NCI-H345 treated with DMSO at 0.1 percent for 48 hours (cell line): ENCODE results near the gene FCHSD1.

Experiments
- DNase-seq: peaks from one replicate; lab custom pipeline; 2025; ENCODE audit not compliant: unreplicated experiment; lab: John Stamatoyannopoulos, UW

FCHSD1 gene

DNA sequence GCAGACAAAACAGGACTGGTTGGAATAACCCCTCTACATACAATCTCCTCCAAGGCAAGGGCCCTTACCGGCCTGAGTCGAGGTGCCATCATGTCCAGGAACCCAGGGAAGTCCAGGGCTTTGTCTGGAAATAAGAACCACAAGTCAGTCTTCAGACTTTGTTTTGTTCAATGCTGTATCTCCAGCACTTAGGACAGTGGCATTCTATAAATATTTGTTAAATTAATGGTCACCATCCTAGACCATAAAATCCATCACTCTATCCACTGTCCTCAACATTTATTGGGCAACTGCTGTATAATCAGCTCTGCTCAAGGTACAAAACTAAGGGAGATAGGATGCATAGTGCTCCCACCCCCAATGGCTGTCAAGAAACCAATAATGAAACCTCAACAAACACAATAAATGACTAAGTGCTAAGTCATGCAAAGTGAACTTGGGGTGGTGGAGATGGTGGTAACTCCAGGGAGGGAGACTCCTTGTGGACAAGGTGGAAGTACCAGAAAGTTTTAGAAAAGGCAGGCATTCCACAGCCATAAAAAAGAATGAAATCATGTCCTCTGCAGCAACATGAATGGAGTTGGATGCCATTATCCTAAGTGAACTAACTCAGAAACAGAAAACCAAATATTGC lies 9.5 kb downstream of the FCHSD1 start:
- DNase-seq = no peak

GRCh38 chr5:141640698-141641097 lies 10.5 kb downstream of the FCHSD1 start:
- no peak for DNase-seq

DNA sequence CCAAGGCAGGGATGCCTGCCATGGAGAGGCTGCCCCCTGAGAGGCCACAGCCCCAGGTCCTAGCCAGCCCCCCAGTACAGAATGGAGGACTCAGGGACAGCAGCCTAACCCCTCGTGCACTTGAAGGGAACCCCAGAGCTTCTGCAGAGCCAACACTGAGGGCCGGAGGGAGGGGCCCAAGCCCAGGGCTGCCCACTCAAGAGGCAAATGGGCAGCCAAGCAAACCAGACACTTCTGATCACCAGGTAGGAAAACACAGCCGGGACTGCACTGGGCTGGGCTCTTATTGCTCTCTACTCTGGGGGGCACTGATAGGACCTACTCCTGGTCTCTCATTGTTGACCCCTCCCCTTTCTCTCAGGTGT lies 11.2 kb downstream of the FCHSD1 start:
- DNase-seq = no peak

DNA sequence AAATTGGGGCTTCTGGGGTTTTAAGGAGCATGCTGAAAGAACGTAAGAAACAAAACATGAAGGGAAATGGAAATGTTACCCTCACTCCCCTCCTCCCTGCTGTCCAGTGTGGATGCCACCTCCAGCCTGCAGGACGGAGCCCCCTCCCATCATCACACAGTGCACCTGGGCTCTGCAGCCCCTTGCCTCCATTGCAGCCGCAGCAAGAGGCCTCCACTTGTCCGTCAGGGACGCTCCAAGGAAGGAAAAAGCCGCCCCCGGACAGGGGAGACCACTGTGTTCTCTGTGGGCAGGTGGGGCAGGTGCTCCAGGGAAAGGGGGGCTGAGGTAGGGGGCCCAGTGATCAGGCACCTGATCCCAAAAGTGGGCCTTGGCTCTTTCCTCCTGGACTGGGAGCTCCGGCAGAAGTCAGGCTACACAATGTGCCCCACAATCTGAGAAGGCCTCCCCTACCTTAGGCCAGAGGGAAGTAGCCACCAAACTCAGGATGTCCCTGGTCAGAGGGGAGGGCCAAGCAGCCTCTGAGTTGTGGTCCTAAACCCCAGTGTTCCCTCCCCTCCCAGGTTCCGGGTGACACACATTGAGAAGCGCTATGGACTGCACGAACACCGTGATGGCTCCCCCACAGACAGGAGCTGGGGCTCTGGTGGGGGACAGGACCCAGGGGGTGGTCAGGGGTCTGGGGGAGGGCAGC lies 11.7 kb downstream of the FCHSD1 start:
- DNase-seq = no peak

GRCh38 chr5:141638771-141639170 lies 12.4 kb downstream of the FCHSD1 start:
- DNase-seq = no peak

GRCh38 chr5:141637767-141638419 lies 13.3 kb downstream of the FCHSD1 start:
- no peak for DNase-seq

- peak; percentile 36 for DNase-seq
Measured at GRCh38 chr5:141637123-141637766, 14.0 kb downstream of the FCHSD1 start.

DNA sequence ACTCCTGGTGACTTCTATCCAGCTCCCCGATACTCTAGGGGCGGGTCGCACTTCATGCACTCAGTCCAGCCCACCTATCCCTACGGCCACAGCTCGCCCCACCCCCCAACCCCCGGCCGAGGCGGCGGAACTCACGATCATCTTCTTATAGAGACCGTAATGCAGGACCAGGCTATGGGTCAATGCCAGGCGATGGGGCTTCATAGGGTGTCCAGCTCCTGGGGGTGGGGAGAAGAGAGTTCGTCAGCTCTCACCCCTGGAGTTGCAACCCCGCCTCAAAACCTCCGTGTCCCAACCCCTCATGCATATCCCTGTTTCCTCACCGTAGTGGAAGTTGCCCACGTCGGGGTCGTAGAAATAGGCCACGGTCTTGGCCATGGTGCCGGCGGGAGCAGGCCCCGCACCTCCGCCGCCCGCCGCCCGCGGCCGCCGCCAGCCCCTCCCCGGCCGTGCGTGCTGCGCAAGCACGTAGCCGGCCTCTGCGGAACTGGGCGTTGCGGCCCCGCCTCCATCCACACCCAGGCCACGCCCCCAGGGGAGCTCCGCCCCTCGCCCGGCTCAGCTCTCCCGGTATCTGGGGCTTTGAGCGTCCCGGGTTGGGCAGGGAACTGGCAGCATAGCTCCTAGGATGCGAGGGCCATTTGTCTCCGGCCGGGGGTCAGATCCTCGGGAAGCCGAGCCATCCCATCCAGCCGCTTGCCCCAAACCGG lies 14.7 kb downstream of the FCHSD1 start, which contains the start of the genes HDAC3 and RELL2:
TSS of gene HDAC3 (minus strand) at position 437 of the 710 bp plus-strand sequence. CDS start at position 378, 59 bp downstream.
TSS of gene RELL2 (plus strand) at position 585 of the 710 bp plus-strand sequence. CDS start 1,229 bp downstream, outside the sequence.
- peak; percentile 88 for DNase-seq

DNA sequence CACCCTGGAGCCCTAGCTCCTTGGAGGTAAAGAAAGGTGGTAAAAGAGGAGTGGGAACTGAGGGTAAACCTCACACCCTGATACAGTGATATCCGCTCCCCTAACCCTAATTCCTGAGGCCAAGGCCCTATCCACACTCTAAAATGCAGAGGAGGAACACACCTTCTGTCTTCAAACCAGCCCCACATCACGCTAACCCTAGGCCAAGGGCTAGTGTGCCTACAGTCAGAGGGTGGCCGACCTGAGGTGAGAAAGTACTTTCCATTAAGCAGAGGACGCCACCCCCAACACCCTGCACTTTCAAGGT lies 15.2 kb downstream of the FCHSD1 start:
- no peak for DNase-seq

DNA sequence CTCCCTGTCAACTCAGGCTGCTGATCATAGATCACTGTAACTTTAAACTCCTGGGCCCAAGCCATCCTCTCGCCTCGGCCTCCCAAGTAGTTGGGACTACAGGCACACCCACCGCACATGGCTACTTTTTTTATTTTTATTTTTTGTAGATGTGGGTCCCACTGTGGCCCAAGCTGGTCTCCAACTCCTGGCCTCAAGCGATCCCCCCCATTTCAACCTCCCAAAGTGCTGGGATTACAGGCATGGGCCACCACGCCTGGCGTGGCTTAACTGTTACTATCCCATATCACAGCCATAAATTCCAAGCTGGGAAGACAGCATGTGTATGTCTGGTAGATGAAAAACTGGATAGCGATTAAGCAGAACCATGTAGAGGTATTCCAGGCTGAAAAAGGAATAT lies 15.6 kb downstream of the FCHSD1 start:
- no peak for DNase-seq

DNA sequence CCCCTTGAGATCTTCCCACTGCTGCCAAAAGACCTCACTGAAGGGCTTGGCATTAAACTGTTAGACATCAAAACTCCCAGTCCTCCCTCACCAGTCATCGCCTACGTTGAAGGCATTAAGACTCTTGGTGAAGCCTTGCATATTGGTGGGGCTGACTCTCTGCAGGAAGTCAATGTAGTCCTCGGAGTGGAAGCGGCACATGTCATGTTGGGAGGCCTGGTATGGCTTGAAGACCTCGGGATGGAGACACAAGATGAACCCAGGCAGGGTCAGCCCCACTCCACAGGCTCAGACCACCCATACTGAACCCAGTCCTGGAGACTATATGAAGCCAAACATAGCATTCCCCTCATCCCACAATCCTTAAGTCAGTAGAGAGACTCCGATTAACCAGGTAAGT lies 16.5 kb downstream of the FCHSD1 start:
- DNase-seq = no peak

DNA sequence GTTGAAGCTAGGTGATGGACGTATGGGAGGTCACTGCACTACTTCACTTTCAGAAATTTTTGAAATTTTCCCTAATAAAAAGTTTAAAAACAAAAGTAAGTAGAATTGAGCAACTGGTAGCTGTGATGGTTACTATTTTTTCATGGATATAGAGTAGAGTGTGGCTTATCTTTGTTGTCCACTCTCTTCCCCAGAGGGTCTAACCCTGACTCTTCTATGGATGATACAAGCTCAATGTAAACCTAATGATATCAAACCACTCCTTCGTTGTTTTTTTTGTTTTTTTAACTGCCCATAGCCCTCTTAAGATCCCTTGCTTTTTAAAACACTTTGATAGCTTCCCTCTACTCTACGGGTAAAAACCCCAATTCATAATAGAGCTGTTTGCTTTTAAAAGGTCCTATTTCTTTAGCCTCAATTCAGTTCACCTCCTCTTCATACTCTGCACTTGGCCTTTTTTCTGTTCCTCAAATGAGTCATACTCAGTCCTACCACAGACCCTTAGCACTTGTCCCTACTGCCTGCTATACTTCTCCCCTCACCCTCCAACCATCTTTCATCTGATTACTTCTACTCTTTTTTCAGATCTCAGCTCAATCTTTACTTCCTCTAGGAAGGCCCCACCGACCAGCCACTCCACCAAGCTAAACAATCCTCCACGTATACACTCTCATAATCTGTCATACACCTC lies 17.2 kb downstream of the FCHSD1 start:
- DNase-seq = no peak

- DNase-seq = no peak
Measured at GRCh38 chr5:141632650-141633049, 18.6 kb downstream of the FCHSD1 start.

DNA sequence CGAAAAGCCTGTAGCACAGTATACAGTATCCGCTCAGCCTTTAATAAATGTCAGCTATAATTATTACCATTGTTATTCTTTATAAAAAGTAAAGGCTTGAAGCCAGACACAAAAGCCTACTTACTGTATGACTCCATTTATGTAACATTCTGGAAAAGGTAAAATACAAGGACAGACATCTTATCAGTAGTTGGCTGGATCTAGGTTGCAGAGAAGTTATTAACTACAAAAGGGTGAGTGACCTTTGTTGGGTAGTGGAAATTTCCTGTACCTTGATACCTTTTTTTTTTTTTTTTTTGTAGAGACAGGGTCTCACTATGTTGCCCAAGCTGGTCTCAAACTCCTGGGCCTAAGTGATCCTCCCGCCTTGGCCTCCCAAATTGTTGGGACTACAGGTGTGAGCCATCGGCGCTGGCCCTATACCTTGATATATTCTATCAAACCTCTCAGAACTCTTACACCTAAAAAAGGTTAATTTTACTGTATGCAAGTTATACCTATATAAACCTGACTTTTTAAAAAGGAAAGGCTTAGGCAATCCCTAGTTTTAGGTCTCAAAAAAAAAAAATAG lies 20.6 kb downstream of the FCHSD1 start:
- DNase-seq = no peak

- DNase-seq = no peak
Measured at GRCh38 chr5:141628175-141628788, 22.9 kb downstream of the FCHSD1 start.

DNA sequence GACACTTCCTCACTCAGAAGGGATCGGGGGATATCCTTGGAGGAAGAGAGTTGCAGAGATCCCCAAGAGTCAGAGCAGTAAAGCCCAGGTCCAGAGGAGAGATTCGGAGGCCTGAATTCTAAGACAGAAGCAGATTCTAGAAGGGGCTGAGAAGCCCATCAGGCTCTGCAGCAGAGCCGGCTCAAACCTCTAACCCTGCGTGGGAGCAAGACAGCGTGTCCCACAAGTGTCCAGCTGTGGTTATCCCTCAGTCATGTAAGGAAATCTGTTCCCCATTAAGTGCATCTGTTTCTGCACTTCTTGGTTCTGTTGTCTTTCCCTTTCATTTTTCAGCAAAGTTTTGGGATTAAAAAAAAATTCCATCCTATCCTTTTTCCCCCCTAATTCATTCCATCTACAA lies 27.6 kb downstream of the FCHSD1 start:
- DNase-seq = no peak

- DNase-seq = no peak
Measured at GRCh38 chr5:141623186-141623585, 28.0 kb downstream of the FCHSD1 start.

DNA sequence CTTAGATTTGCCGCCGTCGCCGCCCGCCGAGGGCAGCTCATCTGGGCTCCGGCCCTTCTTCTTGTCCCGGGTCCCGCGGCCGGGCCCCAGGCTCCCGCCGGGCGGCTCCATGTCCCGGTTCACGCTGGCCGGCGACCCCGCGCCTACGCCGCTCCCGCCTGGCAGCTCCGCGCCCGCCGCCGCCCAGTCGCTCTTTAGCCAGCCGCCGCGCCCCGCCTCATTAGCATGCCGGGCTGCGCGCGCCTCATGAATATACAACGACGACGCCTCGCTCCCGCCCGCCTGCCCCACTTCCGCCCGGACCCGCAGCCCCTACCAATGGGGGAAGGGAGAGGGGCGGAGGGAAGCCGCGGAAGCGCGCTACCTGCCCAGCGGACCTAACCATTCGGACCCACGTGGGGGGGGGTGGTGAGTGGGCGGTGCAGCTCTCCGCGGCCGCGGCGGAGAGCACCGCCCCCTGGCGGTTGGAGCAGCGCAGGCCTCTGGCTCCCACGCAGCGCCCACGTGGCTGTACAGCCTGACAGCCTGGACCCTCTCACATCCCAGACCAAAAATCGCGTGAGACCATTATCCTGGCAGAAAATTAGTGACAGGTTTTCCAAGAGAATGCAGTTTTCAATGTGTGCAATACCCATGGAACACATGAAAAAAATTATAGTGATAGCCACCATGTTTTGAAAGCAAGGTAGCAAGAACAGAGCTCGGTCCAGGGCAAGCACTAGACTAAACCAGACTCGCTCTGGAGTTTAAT lies 32.2 kb downstream of the FCHSD1 start, which contains the start of gene DIAPH1:
TSS of gene DIAPH1 (minus strand) at position 197 of the 751 bp plus-strand sequence. CDS start at position 111, 86 bp downstream.
- peak; percentile 90 for DNase-seq
